Activated gamma-delta T cell treated with Interleukin-2 at 50 U/mL for 16 hours (primary cell): Measurements from ENCODE around the gene IL1RAP.

ENCODE experiments used
- DNase-seq: peaks from one replicate; pipeline ENCODE4 v3.0.0-alpha.2; 2020

The IL1RAP gene

DNA sequence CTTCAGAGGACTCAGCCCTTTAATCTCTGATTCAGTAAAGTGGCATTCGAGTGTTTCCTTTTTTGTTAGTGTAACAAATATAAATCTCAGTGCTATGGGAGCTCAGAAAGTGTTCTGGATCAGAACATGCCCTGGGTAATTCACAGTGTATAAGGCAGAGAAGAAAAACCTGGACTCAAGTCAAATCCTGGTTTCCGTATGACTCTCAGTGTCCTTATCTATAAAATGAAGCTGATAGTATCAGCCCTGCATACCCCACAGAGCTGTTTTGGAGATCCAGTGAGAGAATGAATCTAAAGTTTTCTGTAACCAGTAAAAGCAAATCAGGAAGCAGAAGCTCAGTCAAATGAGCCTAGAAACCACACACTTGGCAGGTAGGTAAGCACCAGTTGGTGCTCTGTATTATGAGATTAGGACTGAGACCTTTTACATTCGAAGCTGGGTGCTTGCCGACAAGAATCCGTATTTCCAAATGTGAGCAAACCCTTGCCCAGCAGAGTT is 67.2 kb downstream of the IL1RAP start:
- DNase-seq: no peak

DNA sequence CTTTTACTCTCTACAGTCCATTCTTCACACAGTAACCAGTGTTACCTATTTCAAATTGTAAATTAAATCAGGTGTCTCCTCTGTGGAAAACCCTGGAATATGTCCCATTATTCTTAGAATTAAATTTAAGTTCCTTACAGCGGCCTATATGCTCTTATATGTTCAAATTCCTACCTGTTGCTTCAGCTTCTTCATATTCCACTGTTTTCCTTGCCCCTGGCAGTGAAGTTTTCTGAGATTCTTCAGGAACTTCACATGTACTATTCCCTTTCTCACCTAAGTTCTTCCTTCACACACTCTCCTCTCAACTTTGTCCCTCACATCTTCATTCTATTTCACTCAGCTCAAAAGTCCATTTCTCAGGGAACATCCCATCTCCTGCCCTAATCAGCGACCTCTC is 68.8 kb downstream of the IL1RAP start:
- no peak for DNase-seq

DNA sequence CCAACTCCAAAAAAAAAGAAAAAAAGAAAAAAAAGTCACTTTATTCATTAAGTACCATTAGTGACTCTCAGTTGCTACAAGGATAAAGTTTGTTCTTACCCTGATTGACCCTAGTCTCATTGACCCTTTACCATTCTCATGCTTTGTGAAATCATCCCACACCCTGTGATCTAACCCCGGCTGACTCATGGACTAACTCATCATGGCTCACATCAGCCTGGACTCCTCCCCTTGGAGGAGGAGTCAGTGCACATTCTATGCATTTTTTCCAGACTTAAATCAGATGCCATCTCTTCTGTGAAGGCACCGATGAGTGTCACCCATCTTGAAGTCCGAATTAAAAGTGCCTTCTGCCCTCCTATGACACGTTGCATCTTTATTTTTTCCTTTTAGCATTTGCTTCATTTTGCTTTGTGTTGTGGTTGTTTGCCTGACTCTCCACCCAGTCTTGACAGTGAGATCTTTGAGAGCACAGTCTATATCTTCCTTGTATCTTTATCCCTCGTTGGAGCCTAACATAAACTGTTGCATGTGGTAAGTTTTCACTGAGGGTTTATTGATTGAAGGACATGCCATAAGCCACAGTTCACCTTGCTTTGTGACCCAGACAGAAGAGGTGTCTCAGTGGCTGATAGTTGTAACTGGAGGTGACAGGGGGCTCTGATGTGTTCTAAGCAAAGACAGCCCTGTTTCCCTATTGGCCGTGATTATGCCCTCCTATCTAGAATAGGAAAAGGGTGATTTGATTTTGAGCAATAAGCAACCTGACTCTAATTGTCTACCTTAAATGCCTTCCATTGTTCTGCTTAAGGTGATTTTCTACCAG is 72.1 kb downstream of the IL1RAP start:
- DNase-seq: no peak

GRCh38 chr3:190586631-190587011 is 72.7 kb downstream of the IL1RAP start:
- no peak for DNase-seq

DNA sequence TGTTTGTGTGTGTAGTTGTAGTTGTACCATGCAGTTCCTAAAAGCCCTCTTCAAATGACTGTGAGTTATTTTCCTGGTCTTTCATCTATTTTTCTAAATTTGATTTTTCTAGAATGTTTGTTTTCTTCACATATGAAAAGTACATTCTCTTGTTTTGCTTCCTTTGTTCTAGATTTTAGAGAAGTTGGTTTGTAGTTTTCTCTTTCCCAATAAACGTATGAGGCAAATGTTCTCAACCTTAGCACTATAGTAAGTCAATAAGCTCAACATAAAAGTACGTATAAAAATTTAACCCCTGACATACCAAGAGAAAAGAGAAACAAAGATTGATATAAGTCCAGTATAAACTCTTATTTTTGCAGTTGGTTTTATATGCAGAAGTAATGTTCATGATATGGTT is 74.7 kb downstream of the IL1RAP start:
- DNase-seq: no peak

GRCh38 chr3:190589326-190589725 is 75.4 kb downstream of the IL1RAP start:
- DNase-seq: no peak

DNA sequence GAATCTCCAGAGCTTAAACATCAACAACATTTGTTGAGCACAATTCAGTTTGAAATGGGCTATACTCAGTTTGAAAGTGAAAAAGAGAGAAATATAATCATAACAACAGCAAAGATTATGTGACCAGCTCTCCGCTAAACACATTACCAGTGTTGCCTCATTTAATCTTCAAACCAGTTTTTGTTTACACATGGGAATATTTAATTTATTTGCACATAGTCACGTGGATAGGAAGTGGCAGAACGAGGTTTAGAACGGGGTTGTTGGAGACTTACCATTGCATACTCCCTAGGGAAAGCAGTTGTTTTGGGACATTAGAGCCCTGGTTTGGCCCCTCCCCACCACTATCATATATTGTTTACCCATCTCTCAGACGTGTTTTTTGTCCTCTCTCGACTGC is 77.2 kb downstream of the IL1RAP start:
- no peak for DNase-seq

DNA sequence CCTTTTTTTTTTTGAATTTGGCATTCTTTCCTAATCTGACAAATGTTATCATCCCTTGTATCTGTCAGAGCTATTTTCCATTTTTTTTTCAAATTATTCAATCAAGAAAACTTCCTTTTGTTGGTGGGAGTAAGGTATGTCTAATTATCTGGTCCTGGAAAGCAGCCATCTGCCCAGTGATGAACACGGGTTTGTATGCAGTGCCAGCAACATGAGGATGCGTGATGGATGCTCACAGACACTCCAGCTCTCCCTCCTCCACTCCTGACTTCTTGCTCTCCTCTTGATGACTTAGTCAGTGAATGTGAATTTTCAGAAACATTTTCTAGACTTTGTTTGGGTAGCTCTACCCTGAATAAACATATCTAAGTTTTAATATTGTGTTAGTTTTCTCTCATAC is 79.2 kb downstream of the IL1RAP start:
- no peak for DNase-seq

- DNase-seq: no peak
Observed at GRCh38 chr3:190594171-190594570, 80.3 kb downstream of the IL1RAP start.

DNA sequence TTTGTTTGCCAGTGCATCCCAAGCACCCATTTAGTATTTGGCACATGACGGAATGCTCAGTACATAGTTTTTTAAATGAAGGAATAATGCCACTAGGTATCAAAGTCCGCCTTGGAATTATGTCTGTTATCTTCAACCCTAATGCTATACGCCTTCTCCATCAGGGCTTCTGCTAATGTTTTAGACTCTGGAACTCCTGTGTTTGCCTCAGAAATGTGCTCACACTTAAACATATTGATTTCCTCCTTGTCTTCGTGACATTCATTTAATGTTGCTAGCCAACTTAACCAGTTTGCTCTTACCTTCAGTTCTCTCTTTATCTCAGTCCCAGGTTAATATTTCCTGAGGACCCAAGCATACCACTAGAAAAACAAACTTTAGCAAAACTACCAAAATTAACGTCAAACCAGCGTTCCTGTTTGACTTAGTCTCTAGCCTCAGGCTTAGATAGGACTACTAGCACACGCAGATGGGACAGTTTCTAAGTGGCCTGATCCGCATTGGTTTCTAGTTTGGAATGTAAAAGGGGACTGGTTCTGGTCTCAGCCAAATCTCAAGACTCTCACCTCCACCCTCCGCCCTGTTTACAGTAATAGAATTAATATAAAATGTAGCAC is 81.4 kb downstream of the IL1RAP start:
- no peak for DNase-seq

- DNase-seq: no peak
Observed at GRCh38 chr3:190595807-190596206, 81.9 kb downstream of the IL1RAP start.

- no peak for DNase-seq
Observed at GRCh38 chr3:190596349-190597285, 82.7 kb downstream of the IL1RAP start.

GRCh38 chr3:190597291-190597690 is 83.4 kb downstream of the IL1RAP start:
- DNase-seq: no peak

- DNase-seq: no peak
Observed at GRCh38 chr3:190601622-190602021, 87.7 kb downstream of the IL1RAP start.

- DNase-seq: no peak
Observed at GRCh38 chr3:190605385-190605784, 91.5 kb downstream of the IL1RAP start.

DNA sequence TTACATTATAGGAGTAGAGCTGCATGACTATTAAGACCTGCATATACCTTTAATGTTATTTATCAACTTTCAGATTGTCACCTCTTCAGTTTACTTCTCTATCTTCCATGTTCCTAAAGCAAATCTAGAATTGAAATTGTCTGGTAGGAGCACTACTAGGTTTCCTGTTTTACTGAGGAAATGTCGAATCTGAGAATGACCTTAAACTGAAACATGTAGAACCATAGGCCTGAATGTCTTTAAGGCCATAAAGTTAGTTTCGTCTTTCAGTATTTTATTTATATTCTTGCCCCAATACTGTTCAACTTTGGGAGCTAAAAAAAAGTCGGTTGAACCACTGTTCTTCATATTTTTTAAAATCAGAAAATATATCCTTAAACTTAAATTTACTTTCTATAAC is 92.7 kb downstream of the IL1RAP start:
- no peak for DNase-seq

DNA sequence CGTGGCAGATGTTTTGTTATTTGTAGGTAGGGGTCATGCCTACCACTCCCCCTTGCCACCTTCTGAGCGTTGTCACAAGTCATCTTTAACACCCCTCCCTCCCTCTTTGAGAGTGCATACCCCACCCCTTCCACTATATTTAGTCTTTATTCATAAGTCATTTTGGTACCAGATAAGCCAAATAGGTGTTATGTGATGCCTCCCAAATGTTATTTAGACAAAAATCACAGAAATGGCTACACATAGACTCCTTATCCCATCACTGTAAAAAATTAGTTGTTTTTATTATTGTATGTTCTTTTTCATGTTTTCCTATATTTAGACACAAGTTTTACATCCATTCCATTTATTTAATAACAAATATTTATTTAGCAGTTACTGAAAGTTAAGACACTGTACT is 93.1 kb downstream of the IL1RAP start:
- no peak for DNase-seq

GRCh38 chr3:190608850-190609589 is 95.1 kb downstream of the IL1RAP start:
- no peak for DNase-seq

- DNase-seq: no peak
Observed at GRCh38 chr3:190614226-190615059, 100.6 kb downstream of the IL1RAP start.

- no peak for DNase-seq
Observed at GRCh38 chr3:190615060-190615384, 101.1 kb downstream of the IL1RAP start.

GRCh38 chr3:190615607-190616006 is 101.7 kb downstream of the IL1RAP start:
- no peak for DNase-seq

DNA sequence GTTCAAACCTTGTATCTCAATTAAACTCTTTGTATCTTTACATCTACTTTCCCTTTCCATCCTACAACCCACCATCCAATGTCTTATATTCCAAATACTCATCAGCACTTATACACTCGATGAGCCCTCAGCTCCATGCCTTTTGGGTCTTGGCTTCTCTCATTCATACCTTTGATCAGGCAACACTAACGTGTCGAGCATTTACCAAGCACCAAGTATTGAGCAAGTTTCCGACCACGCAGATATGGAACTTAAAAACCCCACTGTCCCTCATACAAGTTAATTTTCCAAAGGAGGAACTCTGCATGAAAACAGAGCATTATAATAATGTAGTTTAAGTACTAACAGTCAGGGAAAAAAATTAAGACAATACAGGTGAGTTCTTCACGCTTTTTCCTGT is 102.8 kb downstream of the IL1RAP start:
- DNase-seq: no peak
